Urinary bladder (tissue), 4 donors: Measurements from ENCODE around the gene THRA. TPM values are rescaled to one million over a fixed set of nuclear protein-coding genes. Genes with fewer than 3 reads are reported as not detected.

Experiments
- DNase-seq: peaks from one replicate; pipeline ENCODE4 v3.0.0-alpha.2; 2015; ENCODE audit errors: extremely low spot score
- H3K27ac ChIP-seq: one replicate; pipeline ENCODE4 v1.5.1; 2013; ENCODE audit warnings: low read depth, mild to moderate bottlenecking, moderate library complexity
- H3K36me3 ChIP-seq: one replicate; pipeline ENCODE4 v1.6.1; 2013; ENCODE audit warnings: mild to moderate bottlenecking, moderate library complexity; ENCODE audit not compliant: insufficient read depth
- H3K4me1 ChIP-seq: one replicate; pipeline ENCODE4 v1.6.1; 2013; ENCODE audit warnings: mild to moderate bottlenecking, moderate library complexity; ENCODE audit not compliant: insufficient read depth
- H3K4me3 ChIP-seq: one replicate; pipeline ENCODE4 v1.5.1; 2013; ENCODE audit warnings: low read depth, low read length
- whole genome bisulfite sequencing: extraction: QIAGEN DNeasy Blood & Tissue Kit; methylation state at CpG from one replicate; pipeline ENCODE4 v1.1.7; 2013; 5-methylcytosine and 5-hydroxymethylcytosine counted together
- polyA plus RNA-seq: library from polyadenylated mRNA; stranded (reverse); fragments of 200-250 nt; gene quantifications from one replicate; pipeline ENCODE4 v1.2.3, GENCODE V29; 2013
- total RNA-seq: library from RNA; depleted of rRNA; stranded (reverse); fragments of >200 nt; gene quantifications from one replicate; pipeline ENCODE4 v1.2.3, GENCODE V29; 2014
- donor health status: healthy with polysubstance abuse.
- donor health status: healthy.

Gene THRA
- total and polyA plus RNA-seq, 2 donors: 35.5 to 76.3 TPM

GRCh38 chr17:40035162-40035559 lies 27.6 kb upstream of the THRA start:
- Histone ChIP-seq H3K27ac (no peak overlapping the region), H3K36me3 (peaks cover 5% of the 10 kb centered on the region), H3K4me3 (no peak overlapping the region), H3K4me1 (no peaks in the 10 kb centered on the region)
- 42% methylated on average over 12 of the region's 12 CpGs for WGBS
- DNase-seq: no peak

DNA sequence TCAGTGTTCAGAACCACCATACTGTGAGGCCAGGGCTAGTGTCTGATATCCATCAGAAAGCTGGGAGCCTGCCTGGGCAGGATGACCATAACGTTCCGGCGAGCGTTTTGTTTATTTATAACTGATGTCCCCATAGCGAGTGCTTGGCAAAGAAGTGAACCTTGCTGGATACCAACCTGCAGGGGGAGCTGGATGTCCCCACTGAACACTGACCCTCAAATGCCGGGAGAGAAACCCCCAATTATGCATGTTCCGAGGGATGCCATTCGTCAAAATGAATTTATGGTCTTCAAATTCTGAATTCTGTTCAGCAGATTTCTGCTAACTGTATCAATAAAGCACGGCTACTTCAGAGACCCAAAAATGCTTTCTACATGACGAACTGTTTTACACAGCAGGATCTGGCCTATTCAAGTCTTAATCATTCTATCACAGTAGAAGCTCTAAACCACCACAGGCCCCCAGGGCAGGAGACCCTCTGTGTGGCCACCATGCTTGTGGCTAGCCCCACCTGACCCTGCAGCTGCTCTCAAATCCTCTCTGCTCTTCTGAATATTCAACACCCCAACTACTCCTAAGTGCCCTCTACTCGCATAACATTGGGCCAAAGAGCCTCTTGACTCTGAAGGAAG lies 23.8 kb upstream of the THRA start:
- peak; percentile 75 for DNase-seq
- WGBS: 21% methylated on average over 11 of the region's 11 CpGs
- Histone ChIP-seq H3K27ac (peak overlapping the region; percentile 76), H3K4me3 (no peak overlapping the region), H3K4me1 (no peaks in the 10 kb centered on the region), H3K36me3 (no peaks in the 10 kb centered on the region)

DNA sequence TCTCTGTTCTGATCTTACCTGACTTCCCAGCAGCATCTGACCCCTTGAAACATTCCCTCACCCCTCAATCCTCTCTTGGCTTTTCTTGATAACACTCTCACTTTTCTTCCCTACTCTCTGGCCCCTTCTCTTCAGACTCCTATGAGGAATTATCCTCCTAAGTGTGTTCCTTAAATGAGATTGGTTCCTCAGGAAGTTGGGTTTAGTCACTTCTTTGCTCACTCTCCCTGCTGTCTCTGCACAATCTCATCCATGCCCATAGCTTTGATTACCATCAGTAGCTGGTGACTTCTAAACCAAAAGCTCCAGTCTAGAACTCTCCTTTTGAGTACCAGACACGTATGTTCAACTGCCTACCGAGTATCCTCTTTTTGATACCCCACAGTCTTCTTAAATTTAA lies 21.6 kb upstream of the THRA start:
- H3K36me3 ChIP-seq: no peaks in the 10 kb centered on the region
- H3K27ac ChIP-seq: no peak overlapping the region
- no peaks in the 10 kb centered on the region for H3K4me1 ChIP-seq
- H3K4me3 ChIP-seq: no peak overlapping the region
- DNase-seq: no peak
- WGBS: 90% methylated on average over 2 of the region's 2 CpGs

DNA sequence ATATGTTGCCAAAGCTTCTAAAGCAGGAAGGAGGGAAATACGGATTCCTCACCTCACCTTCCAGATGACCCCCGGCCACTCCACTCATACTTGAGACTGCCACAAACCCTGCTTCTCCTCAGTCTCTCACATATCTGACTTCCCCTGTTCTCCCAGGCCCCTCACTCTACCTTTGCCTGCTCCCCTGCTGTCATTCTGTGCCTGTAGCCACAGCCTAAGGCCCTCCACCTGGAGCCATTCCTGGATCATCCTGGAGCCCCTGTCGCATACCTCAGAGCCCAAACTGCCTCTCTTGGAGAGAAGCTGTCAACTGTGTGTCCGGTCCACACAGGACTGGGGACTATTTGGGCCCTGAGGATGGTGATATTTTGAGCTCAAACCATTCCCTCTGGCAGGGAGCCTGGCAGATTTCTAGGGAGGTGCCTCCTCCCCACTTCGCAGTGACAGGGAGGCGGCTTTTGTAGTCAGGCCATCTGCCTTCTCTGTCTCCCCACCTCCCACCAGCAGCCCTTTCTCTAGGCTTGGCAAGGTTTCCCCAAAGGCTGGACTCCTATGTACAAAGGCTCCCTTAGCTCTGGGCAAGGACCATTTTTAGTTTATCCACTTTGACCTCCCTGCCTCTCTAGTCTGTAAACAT lies 6.3 kb upstream of the THRA start:
- no peak for DNase-seq
- Histone ChIP-seq H3K27ac (no peak overlapping the region), H3K4me1 (no peaks in the 10 kb centered on the region), H3K4me3 (no peak overlapping the region), H3K36me3 (no peaks in the 10 kb centered on the region)
- WGBS: 79% methylated on average over 6 of the region's 6 CpGs

DNA sequence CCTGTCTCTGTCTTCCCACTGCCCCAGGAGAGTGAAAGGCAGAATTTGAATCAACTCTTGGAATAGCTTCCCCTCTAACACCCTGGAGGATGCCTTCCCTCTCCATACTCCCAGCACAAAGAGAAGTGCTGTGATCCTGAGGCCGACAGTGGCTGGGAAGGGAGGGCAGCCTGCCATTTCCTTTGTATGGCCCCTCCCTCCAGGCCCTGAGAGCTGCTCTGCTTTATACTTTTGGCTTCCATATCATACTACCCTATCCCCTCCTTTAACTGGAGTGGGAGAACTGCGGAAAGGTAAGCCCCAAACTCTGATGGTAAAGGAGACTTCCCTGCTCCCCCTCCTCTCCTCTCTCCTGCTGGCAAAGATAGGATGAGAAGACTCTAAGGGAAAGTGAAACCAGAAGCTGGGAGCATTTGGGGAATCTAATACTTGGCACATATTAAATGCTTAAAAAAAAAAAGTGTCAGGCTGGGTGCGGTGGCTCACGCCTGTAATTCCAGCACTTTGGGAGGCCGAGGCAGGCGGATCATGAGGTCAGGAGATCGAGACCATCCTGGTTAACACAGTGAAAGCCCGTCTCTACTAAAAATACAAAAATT lies 4.5 kb upstream of the THRA start:
- Histone ChIP-seq H3K4me1 (no peaks in the 10 kb centered on the region), H3K27ac (peak overlapping the region; percentile 11), H3K36me3 (no peaks in the 10 kb centered on the region)

GRCh38 chr17:40058865-40059264 lies 3.9 kb upstream of the THRA start:
- 95% methylated on average over 1 of the region's 1 CpG for WGBS
- no peak overlapping the region for H3K27ac ChIP-seq

More for the DNA sequence above, 4.5 kb upstream of the THRA start:
- 59% methylated on average over 8 of the region's 8 CpGs for WGBS
- no peak for DNase-seq
- H3K4me3 ChIP-seq: no peak overlapping the region

GRCh38 chr17:40059729-40060475 lies 2.9 kb upstream of the THRA start:
- Histone ChIP-seq H3K4me1 (peaks cover 2% of the 10 kb centered on the region), H3K36me3 (no peaks in the 10 kb centered on the region), H3K27ac (no peak overlapping the region), H3K4me3 (no peak overlapping the region)
- DNase-seq: no peak
- WGBS: 77% methylated on average over 8 of the region's 8 CpGs

More at GRCh38 chr17:40058865-40059264, 3.9 kb upstream of the THRA start:
- no peak for DNase-seq
- Histone ChIP-seq H3K4me1 (peaks cover 2% of the 10 kb centered on the region), H3K36me3 (no peaks in the 10 kb centered on the region), H3K4me3 (no peak overlapping the region)

GRCh38 chr17:40060887-40061608 lies 1.7 kb upstream of the THRA start:
- Histone ChIP-seq H3K27ac (no peak overlapping the region), H3K4me1 (peaks cover 2% of the 10 kb centered on the region), H3K36me3 (no peaks in the 10 kb centered on the region), H3K4me3 (no peak overlapping the region)
- DNase-seq: no peak
- 74% methylated on average over 11 of the region's 11 CpGs for WGBS

DNA sequence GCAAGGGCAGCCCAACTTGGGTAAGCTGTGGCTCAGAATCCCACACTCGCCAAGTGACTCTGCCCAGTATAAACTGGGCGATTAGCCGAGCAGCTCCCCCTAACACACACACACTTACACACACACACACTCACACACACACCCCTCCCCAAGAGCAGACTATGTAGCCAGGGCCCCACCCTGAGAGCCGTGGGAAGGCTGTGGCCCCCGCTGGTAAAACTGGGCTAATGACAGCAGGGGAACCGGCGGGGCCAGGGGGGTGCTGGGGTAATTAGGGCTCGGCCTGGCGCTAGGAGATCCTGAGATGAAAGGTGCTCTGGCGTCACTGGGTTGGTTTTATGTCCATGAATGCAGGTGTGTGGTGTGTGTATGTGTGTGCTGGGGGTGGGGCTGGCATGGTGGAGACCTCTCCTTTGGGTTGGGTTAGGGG lies 1.1 kb upstream of the THRA start:
- H3K4me1 ChIP-seq: peaks cover 2% of the 10 kb centered on the region
- WGBS: 59% methylated on average over 10 of the region's 10 CpGs
- DNase-seq: no peak
- no peak overlapping the region for H3K27ac ChIP-seq
- no peak overlapping the region for H3K4me3 ChIP-seq
- H3K36me3 ChIP-seq: no peaks in the 10 kb centered on the region

DNA sequence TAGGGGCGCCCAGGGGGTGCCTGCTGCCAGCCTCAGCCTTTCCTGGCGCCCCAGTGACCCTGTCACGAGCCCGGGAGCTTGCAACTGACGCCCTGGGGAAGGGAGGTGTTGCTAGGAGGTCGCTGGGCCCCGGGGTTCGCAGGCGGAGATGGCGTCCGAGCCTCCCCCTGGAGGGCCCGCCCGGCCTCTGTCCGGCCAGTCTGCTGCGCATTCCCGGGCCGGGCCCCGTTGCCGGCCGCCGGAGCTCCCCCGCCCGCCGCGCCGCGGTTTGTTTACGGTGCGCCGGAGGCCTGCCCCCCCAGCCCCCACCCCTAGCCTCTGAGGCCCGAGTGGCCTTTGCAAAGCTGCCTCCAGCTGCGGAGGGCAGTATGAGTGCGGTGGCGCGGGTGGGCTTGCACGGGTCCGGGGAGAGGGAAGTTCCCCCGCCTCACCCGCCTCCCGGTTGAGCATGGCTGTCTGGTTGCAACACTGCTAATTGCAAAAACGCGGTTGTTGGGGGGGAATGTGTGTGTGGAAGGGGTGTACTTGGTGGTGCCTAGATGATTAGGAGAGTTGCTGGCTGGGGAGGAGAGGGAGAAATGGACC lies 514 bp downstream of the THRA start:
- peak overlapping the region; percentile 98 for H3K4me3 ChIP-seq
- under 1% methylated on average over 42 of the region's 42 CpGs for WGBS
- H3K4me1 ChIP-seq: peaks cover 2% of the 10 kb centered on the region
- no peaks in the 10 kb centered on the region for H3K36me3 ChIP-seq
- peak overlapping the region; percentile 85 for H3K27ac ChIP-seq
- no peak for DNase-seq

DNA sequence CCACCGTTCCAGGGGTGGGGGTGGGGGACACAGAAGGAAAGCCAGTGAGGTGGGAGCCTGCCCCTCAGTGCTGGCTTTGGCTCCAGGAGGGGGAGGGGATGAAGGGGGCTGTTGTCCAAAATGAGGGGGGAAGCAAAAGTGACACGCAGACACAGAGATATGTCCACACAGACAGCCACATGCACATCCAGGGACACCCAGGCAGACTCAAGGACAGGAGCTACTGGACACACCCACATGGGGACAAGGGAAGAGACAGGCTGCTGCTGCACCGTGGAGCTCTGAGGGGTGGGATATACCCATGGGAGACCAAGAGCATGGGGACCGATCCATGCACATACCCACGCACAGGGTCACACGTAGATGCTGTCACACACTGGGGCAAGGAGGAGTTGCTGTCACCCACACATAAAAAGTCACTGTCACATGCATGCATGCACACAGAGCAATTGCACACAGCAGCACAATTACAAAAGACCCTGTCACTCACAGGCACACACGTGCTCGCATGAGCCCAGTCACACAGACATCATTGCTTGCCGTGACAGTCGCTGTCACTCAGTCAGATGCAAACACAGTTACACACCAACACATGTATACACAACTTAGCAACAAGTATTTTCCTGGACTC lies 1.3 kb downstream of the THRA start:
- no peak for DNase-seq
- Histone ChIP-seq H3K36me3 (no peaks in the 10 kb centered on the region), H3K4me3 (peak overlapping the region; percentile 98), H3K27ac (peak overlapping the region; percentile 85), H3K4me1 (peaks cover 2% of the 10 kb centered on the region)
- 12% methylated on average over 10 of the region's 10 CpGs for WGBS

DNA sequence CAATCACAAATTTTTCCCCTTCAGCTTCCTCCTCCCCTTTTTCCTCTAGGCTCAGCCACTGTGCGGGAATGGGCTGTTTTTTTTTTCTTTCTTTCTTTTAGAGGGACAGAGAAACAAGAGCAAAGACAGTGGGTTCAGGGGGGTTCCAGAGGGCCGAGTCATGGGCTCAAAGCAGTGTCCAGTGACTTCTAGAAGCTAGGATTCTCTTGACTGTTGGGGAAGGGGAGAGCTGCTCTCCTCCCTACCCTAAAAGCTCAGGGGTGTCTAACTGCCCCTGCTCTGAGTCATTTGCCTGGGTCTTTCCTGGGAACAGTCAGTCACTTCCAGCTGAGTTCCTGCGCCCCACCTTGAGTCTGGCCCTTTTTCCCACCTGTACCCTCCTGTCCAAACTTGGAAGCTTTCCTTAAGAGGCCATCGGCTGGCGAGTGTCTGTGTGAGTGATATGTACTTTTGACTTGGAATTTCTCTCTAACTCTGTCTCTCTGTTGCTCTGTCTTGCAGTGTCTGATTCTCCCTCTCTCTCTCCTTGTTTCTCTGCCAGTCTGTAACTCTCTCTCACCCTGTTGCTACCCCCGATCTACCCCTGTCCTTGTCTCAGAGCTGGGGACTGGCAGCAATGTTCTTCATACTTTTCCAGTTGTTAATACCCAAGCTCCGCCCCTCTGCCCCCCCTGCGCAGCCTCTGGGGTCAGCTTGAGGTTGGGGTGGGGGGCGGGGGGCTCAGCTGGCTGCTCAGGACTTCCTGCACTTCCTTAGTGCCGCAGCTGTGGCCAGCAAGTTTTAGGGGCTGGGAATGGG lies 2.4 kb downstream of the THRA start:
- no peaks in the 10 kb centered on the region for H3K36me3 ChIP-seq
- no peak for DNase-seq
- WGBS: 10% methylated on average over 10 of the region's 10 CpGs
- H3K4me1 ChIP-seq: peaks cover 2% of the 10 kb centered on the region
- H3K4me3 ChIP-seq: peak overlapping the region; percentile 98
- H3K27ac ChIP-seq: peak overlapping the region; percentile 62
